ENCODE data around the gene PYM1.

Gene PYM1

GRCh38 chr12:55927588-55928502, at the start of gene PYM1:
PYM1 (minus strand) TSS chr12:55927894; CDS start chr12:55927761, 133 bp downstream.
- FAIRE-seq: no peak

DNA sequence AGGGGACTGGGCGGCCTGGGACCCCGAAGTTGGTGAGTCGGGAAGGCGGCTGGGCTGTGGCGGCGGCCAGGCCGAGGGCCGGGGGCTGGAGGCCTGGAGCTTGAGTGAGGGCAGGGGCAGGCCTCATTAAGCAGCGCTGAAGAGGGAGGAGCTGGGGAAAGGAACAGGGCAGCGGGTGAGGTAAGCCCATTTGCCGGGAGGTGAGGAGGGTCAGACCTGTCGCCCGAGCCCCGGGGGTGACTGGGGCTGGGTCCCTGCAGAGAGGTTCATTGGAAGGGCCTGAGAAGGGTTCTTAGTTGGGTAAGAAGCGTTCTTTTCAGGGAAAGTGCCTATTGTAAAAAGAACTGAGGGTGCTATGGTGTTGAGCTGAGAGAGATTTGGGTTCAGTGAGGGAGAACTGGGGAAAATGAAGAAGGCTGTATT, 46.6 kb upstream of the PYM1 start:
- TF ChIP-seq, protein P1, sequence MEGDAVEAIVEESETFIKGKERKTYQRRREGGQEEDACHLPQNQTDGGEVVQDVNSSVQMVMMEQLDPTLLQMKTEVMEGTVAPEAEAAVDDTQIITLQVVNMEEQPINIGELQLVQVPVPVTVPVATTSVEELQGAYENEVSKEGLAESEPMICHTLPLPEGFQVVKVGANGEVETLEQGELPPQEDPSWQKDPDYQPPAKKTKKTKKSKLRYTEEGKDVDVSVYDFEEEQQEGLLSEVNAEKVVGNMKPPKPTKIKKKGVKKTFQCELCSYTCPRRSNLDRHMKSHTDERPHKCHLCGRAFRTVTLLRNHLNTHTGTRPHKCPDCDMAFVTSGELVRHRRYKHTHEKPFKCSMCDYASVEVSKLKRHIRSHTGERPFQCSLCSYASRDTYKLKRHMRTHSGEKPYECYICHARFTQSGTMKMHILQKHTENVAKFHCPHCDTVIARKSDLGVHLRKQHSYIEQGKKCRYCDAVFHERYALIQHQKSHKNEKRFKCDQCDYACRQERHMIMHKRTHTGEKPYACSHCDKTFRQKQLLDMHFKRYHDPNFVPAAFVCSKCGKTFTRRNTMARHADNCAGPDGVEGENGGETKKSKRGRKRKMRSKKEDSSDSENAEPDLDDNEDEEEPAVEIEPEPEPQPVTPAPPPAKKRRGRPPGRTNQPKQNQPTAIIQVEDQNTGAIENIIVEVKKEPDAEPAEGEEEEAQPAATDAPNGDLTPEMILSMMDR (IDR thresholded peaks at IDR 0.05; ENCODE audit: insufficient read depth, missing control alignments): no peak
- DNase-seq (ENCODE audit: insufficient read length, low spot score) (no peak), FAIRE-seq (no peak)

More at GRCh38 chr12:55927588-55928502, at the start of gene PYM1:
- no peak for DNase-seq (ENCODE audit: insufficient read length, low spot score)
- TF ChIP-seq, protein P1 (IDR thresholded peaks at IDR 0.05; ENCODE audit: insufficient read depth, missing control alignments): no peak

DNA sequence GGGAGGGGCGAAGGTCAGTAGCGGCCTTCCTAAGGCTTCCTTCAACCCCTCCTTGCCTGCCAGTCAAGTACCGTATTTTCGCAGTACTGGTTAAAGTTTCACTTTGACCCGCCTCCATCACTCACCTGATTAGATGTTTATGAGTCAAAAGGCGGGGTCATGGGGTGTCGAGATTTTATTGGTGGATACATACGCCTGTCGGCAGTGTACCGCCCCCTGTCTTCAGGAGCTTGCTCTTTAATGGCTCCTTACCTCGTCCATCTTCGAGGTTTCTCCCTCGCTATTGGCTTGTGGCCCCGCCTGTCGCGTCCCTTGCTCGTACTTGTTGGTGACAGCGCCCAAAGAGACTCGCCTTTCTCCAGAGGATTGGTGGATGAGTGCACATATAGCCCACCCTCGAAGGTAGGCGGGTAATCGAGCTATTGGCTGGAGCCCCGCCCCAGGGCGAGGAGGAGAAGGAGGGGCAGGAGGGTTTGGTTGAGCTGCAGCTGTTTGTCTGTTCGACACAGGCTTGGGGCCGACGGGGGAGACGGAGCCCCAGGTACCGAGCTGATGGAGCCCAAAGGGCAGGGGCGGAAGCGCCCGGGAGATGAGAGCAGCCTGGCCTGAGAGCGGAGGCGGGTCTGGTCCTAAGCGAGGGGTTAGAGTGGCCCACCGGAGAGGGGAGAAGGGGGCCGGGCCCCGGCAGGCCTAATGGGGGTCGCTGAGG, 46.1 kb upstream of the PYM1 start, which contains the start of gene RAB5B:
TSS of gene RAB5B (plus strand) at position 480 of the 709 bp plus-strand sequence. CDS start 12,883 bp downstream, outside the sequence.
- FAIRE-seq: peak; percentile 61
- TF ChIP-seq, protein P1 (IDR thresholded peaks at IDR 0.05; ENCODE audit: insufficient read depth, missing control alignments): no peak

GRCh38 chr12:55972911-55973598, 45.4 kb upstream of the PYM1 start:
- no peak for FAIRE-seq
- no peak for DNase-seq (ENCODE audit: insufficient read length, low spot score)

More for the DNA sequence above, 46.1 kb upstream of the PYM1 start, which contains the start of gene RAB5B:
- DNase-seq (ENCODE audit: insufficient read length, low spot score): peak; percentile 90

DNA sequence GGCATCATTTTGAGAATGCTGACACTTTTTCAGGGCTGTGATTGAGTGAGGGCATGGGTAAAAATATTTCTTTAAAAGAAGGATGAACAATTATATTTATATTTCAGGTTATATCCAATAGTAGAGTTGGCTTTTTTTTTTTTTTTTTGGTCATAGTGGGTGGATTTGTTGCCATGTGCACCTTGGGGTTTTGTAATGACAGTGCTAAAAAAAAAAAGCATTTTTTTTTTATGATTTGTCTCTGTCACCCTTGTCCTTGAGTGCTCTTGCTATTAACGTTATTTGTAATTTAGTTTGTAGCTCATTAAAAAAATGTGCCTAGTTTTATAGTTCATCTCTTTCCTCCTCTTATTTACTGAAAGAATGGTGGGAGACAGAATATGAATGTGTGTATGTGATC, 44.8 kb upstream of the PYM1 start:
- no peak for FAIRE-seq
- TF ChIP-seq, protein P1 (IDR thresholded peaks at IDR 0.05; ENCODE audit: insufficient read depth, missing control alignments): no peak
- no peak for DNase-seq (ENCODE audit: insufficient read length, low spot score)

More at GRCh38 chr12:55972911-55973598, 45.4 kb upstream of the PYM1 start:
- TF ChIP-seq, protein P1 (IDR thresholded peaks at IDR 0.05; ENCODE audit: insufficient read depth, missing control alignments): no peak

GRCh38 chr12:55972042-55972441, 44.3 kb upstream of the PYM1 start:
- no peak for FAIRE-seq
- no peak for DNase-seq (ENCODE audit: insufficient read length, low spot score)
- TF ChIP-seq, protein P1 (IDR thresholded peaks at IDR 0.05; ENCODE audit: insufficient read depth, missing control alignments): no peak
